ENCODE measurements around the gene ZKSCAN1. TPM values are rescaled to one million over a fixed set of nuclear protein-coding genes. Genes with fewer than 3 reads are reported as not detected.

The ZKSCAN1 gene
- total RNA-seq, 4 donors from 2014 or later, result 48.0 to 86.1 (median 73.5) TPM

DNA sequence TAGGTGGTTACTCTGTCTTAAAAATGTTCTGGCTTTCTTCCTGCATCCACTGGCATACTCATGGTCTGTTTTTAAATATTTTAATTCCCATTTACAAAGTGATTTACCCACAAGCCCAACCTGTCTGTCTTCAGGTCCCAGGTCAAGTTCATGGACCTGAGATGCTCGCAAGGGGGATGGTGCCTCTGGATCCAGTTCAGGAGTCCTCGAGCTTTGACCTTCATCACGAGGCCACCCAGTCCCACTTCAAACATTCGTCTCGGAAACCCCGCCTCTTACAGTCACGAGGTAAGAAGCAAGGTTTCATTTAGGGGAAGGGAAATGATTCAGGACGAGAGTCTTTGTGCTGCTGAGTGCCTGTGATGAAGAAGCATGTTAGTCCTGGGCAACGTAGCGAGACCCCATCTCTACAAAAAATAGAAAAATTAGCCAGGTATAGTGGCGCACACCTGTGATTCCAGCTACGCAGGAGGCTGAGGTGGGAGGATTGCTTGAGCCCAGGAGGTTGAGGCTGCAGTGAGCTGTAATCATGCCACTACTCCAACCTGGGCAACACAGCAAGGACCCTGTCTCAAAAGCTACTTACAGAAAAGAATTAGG is 8.7 kb downstream of the ZKSCAN1 start:
- H3K27ac ChIP-seq, result no peak overlapping the region
- TF ChIP-seq, protein P1, sequence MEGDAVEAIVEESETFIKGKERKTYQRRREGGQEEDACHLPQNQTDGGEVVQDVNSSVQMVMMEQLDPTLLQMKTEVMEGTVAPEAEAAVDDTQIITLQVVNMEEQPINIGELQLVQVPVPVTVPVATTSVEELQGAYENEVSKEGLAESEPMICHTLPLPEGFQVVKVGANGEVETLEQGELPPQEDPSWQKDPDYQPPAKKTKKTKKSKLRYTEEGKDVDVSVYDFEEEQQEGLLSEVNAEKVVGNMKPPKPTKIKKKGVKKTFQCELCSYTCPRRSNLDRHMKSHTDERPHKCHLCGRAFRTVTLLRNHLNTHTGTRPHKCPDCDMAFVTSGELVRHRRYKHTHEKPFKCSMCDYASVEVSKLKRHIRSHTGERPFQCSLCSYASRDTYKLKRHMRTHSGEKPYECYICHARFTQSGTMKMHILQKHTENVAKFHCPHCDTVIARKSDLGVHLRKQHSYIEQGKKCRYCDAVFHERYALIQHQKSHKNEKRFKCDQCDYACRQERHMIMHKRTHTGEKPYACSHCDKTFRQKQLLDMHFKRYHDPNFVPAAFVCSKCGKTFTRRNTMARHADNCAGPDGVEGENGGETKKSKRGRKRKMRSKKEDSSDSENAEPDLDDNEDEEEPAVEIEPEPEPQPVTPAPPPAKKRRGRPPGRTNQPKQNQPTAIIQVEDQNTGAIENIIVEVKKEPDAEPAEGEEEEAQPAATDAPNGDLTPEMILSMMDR (IDR thresholded peaks at IDR 0.05), result no peak
- no peak for TF ChIP-seq POLR2A (IDR thresholded peaks at IDR 0.05)
- H3K4me1 ChIP-seq, result peaks cover 0 to 19% (median 0%) of the 10 kb centered on the region in 4 donors
- H3K36me3 ChIP-seq, result peaks cover 0 to 54% (median 4%) of the 10 kb centered on the region in 3 donors
- H3K27me3 ChIP-seq, result no peaks in the 10 kb centered on the region
- DNase-seq, result no peak
- H3K9me3 ChIP-seq, result no peaks in the 10 kb centered on the region
- H3K4me3 ChIP-seq, result no peak overlapping the region

DNA sequence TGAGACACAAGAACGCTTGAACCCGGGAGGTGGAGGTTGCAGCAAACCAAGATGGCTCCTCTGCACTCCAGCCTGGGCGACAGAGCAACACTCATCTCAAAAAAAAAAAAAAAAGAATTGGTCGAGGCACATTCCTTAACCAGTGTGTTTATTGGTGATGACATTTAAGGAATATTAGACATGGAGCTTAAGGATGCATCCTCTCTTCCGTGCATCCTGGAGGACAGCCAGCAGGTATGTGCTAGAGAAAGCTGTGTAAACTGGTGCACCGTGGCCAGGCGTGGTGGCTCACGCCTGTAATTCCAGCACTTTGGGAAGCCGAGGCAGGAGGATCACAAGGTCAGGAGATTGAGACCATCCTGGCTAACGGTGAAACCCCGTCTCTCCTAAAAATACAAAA is 11.8 kb downstream of the ZKSCAN1 start:
- H3K9me3 ChIP-seq, result no peaks in the 10 kb centered on the region
- H3K27ac ChIP-seq, result no peak overlapping the region
- DNase-seq, result no peak
- H3K36me3 ChIP-seq, result peaks cover 0 to 80% (median 4%) of the 10 kb centered on the region in 3 donors
- H3K27me3 ChIP-seq, result no peaks in the 10 kb centered on the region
- H3K4me3 ChIP-seq, result no peak overlapping the region
- H3K4me1 ChIP-seq, result peaks cover 0 to 4% (median 0%) of the 10 kb centered on the region in 4 donors
- TF ChIP-seq POLR2A (IDR thresholded peaks at IDR 0.05), result no peak
- TF ChIP-seq, protein P1 (IDR thresholded peaks at IDR 0.05), result no peak

DNA sequence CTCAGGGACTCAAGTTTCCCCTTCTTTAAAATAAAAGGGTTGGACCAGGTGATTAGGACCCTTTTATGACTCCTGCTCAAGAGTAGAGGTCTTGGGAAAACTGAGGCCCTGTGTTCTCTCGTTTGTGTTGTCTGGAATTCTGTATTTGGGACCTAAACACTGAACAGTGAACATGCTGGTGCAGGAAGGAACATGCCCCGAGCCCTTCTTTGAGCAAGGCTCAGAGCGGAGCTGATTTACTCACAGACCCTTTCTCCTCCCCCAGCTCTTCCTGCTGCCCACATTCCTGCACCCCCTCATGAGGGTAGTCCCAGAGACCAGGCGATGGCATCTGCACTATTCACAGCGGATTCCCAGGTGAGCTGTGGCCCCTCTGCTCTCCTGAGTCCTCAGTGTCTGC is 14.2 kb downstream of the ZKSCAN1 start:
- no peak overlapping the region for H3K27ac ChIP-seq
- no peaks in the 10 kb centered on the region for H3K4me1 ChIP-seq
- peaks cover 0 to 83% (median 0%) of the 10 kb centered on the region in 3 donors for H3K36me3 ChIP-seq
- H3K27me3 ChIP-seq, result no peaks in the 10 kb centered on the region
- TF ChIP-seq, protein P1 (IDR thresholded peaks at IDR 0.05), result no peak
- no peak for TF ChIP-seq POLR2A (IDR thresholded peaks at IDR 0.05)
- H3K4me3 ChIP-seq, result no peak overlapping the region
- H3K9me3 ChIP-seq, result no peaks in the 10 kb centered on the region
- no peak for DNase-seq

DNA sequence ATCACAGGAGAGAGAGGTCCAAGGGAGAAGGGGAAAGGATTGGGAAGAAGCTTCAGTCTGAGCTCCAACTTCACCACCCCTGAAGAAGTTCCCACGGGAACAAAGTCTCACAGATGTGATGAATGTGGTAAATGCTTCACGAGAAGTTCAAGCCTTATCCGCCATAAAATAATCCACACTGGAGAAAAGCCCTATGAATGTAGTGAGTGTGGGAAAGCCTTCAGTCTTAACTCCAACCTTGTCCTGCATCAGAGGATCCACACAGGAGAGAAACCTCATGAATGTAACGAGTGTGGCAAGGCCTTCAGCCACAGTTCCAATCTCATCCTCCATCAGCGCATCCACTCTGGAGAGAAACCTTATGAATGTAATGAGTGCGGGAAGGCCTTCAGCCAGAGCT is 18.1 kb downstream of the ZKSCAN1 start:
- TF ChIP-seq POLR2A (IDR thresholded peaks at IDR 0.05), result no peak
- TF ChIP-seq, protein P1 (IDR thresholded peaks at IDR 0.05), result no peak
- no peak for DNase-seq
- H3K9me3 ChIP-seq, result no peaks in the 10 kb centered on the region
- no peak overlapping the region for H3K4me3 ChIP-seq
- H3K36me3 ChIP-seq, result peaks cover 0 to 73% (median 0%) of the 10 kb centered on the region in 3 donors
- no peak overlapping the region for H3K27ac ChIP-seq
- H3K4me1 ChIP-seq, result peaks cover 0 to 11% (median 0%) of the 10 kb centered on the region in 4 donors
- no peaks in the 10 kb centered on the region for H3K27me3 ChIP-seq

DNA sequence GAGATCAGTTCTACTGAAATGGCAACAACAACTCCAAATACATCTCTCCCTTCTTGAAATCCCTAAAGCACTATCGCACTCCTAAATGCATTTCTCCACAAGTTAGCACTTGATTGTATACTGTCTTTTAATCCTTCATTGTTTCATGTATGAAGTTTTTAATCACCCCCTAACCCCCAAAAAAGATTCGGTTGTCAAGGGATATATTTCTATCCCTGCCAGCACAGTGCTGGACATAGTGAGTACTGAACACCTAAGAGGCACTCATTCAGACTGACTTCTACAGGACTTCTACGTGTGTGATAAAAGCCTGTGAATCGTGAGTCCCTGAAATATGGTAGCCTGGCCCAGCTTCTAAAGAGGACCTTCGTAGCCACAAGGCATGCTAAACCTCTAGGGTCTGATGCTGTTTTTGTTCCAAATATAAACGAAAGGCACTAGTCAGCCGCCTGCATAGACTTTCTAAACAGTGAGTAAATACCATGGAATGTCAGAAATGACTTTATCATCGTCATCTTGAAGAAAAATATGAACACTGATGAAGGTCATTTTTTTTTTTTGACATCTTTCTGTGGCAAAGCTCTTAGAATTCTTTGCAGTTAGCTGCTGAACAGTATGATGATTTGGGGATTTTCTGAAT is 19.6 kb downstream of the ZKSCAN1 start:
- no peak for DNase-seq
- Histone ChIP-seq H3K27ac (no peak overlapping the region), H3K4me3 (no peak overlapping the region), H3K9me3 (no peaks in the 10 kb centered on the region), H3K36me3 (peaks cover 0 to 63% (median 0%) of the 10 kb centered on the region in 3 donors), H3K4me1 (peaks cover 0 to 11% (median 0%) of the 10 kb centered on the region in 4 donors), H3K27me3 (no peaks in the 10 kb centered on the region)
- TF ChIP-seq, protein P1 (IDR thresholded peaks at IDR 0.05), result no peak
- TF ChIP-seq POLR2A (IDR thresholded peaks at IDR 0.05), result no peak

All from Peyer's patch (tissue), 4 donors.